ENCODE results near the gene MAP3K5. TPM values are rescaled to one million over a fixed set of nuclear protein-coding genes. Genes with fewer than 3 reads are reported as not detected.
A peak's percentile ranks its signal among the peaks of the same experiment; 100 is the strongest.

Gene MAP3K5
- polyA plus RNA-seq, 1 donor: 7.4 TPM

DNA sequence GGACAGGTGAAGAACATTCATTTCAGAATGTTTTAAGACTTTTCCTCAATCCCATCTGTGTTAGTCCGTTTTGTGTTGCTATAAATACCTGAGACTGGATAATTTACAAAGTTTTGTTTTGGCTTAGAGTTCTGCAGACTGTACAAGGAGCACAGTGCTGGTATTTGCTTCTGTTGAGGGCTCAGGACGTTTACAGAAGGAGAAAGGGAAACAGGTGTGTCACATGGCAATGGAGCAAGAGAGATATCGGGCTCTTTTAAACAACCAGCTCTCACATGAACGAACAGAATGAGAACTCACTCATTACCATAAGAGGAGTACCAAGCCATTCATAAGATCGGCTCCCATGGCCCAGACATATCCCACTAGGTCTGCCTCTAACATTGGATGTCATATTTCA lies 258.8 kb downstream of the MAP3K5 start:
- Histone ChIP-seq H3K36me3 (ENCODE audit: control insufficient read depth, insufficient read depth, low read length) (no peaks in the 10 kb centered on the region), H3K9me3 (ENCODE audit: control insufficient read depth, low read depth, low read length) (no peaks in the 10 kb centered on the region), H3K4me1 (ENCODE audit: control insufficient read depth, insufficient read depth, low read length) (no peaks in the 10 kb centered on the region), H3K27ac (ENCODE audit: low read length) (no peak overlapping the region), H3K27me3 (ENCODE audit: control insufficient read depth, insufficient read depth, low read length) (no peaks in the 10 kb centered on the region), H3K4me3 (ENCODE audit: low read length) (no peak overlapping the region)
- WGBS (ENCODE audit: insufficient coverage, low lambda C conversion rate): no CpG with 5 or more reads among the region's 5 CpGs
- DNase-seq: no peak

DNA sequence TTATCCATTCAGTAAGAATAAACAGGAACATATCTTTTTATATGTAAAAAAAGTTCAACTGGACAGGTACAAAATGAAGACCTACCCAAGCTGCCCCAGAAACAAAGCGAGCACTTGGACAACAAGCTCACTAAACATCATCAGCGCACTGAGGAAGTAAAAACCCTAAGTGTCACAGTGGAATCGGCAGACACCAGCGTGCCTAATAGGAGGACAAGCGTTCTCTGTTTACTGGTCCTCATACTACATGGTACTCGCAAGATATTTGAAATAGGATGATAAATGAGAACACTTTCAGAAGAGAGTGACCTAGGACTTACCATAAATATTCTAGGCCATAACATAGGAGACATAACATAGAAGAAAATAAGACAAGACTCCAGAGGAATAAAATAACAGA lies 260.2 kb downstream of the MAP3K5 start:
- H3K4me1 ChIP-seq (ENCODE audit: control insufficient read depth, insufficient read depth, low read length): no peaks in the 10 kb centered on the region
- DNase-seq: no peak
- 100% methylated on average over 1 of the region's 6 CpGs for WGBS (ENCODE audit: insufficient coverage, low lambda C conversion rate)
- H3K36me3 ChIP-seq (ENCODE audit: control insufficient read depth, insufficient read depth, low read length): no peaks in the 10 kb centered on the region
- H3K4me3 ChIP-seq (ENCODE audit: low read length): no peak overlapping the region
- H3K27me3 ChIP-seq (ENCODE audit: control insufficient read depth, insufficient read depth, low read length): no peaks in the 10 kb centered on the region
- H3K27ac ChIP-seq (ENCODE audit: low read length): no peak overlapping the region
- no peaks in the 10 kb centered on the region for H3K9me3 ChIP-seq (ENCODE audit: control insufficient read depth, low read depth, low read length)

DNA sequence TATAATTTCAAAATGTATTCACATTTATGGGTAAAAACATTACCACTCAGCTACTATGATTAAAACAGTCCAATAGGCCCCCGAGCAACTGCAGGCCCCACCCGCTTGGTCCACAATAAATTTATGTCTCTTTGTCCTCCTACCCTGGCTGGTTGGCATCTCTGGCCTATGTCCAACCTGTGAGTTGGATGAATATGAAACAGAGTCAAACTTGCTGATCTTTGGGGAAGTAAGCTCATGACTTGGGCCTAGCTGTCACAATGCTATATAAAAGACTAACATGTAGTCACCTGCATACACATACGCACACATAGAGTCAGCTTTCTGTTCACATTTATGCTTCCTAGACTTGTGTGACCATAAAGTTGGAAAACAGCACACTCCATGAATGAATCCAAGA lies 262.6 kb downstream of the MAP3K5 start:
- no peaks in the 10 kb centered on the region for H3K9me3 ChIP-seq (ENCODE audit: control insufficient read depth, low read depth, low read length)
- H3K36me3 ChIP-seq (ENCODE audit: control insufficient read depth, insufficient read depth, low read length): no peaks in the 10 kb centered on the region
- DNase-seq: no peak
- WGBS (ENCODE audit: insufficient coverage, low lambda C conversion rate): no CpG with 5 or more reads among the region's 3 CpGs
- no peaks in the 10 kb centered on the region for H3K27me3 ChIP-seq (ENCODE audit: control insufficient read depth, insufficient read depth, low read length)
- H3K27ac ChIP-seq (ENCODE audit: low read length): no peak overlapping the region
- H3K4me3 ChIP-seq (ENCODE audit: low read length): no peak overlapping the region
- no peaks in the 10 kb centered on the region for H3K4me1 ChIP-seq (ENCODE audit: control insufficient read depth, insufficient read depth, low read length)

DNA sequence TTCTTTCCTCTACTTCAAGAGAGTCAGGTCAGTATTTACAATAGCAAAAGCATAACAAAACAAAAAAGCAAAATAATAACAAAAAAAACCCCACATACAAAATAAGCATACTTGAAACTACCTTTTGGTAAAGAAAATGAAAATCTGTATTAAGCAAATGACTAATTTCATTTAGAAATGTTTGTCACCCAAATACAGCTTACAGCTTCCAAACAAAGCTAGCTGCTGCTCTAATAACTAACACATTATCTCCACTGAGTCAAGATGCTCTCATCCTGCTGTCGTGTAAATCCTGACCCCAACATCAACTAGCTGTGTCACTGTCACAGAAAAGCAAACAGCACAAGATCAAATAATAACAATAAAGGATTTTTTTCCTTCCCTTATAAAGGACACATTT lies 263.8 kb downstream of the MAP3K5 start:
- Histone ChIP-seq H3K27me3 (ENCODE audit: control insufficient read depth, insufficient read depth, low read length) (no peaks in the 10 kb centered on the region), H3K27ac (ENCODE audit: low read length) (no peak overlapping the region), H3K4me3 (ENCODE audit: low read length) (no peak overlapping the region), H3K36me3 (ENCODE audit: control insufficient read depth, insufficient read depth, low read length) (no peaks in the 10 kb centered on the region), H3K4me1 (ENCODE audit: control insufficient read depth, insufficient read depth, low read length) (no peaks in the 10 kb centered on the region), H3K9me3 (ENCODE audit: control insufficient read depth, low read depth, low read length) (no peaks in the 10 kb centered on the region)
- WGBS (ENCODE audit: insufficient coverage, low lambda C conversion rate): 43% methylated on average over 1 of the region's 1 CpG
- no peak for DNase-seq

DNA sequence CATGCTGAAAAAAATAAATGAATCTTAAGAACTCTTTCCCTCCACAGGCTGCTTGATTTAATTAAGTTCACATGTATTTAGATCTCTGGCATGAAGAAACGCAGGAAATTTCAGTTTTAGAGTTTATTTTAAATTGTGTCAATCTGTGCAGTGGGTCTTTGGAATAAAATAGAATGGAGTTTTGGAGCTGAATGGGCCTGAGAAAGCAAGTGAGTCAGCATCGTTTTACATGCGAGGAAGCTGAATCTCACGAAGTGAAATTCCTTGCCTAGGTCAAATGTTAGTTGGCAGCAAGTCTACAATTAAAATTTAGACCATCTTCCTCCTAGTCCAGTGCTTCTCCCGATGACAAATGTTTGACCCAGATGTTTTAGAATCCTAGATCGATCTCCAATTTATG lies 264.4 kb downstream of the MAP3K5 start:
- H3K27me3 ChIP-seq (ENCODE audit: control insufficient read depth, insufficient read depth, low read length): no peaks in the 10 kb centered on the region
- 100% methylated on average over 1 of the region's 6 CpGs for WGBS (ENCODE audit: insufficient coverage, low lambda C conversion rate)
- H3K27ac ChIP-seq (ENCODE audit: low read length): no peak overlapping the region
- no peaks in the 10 kb centered on the region for H3K4me1 ChIP-seq (ENCODE audit: control insufficient read depth, insufficient read depth, low read length)
- DNase-seq: no peak
- H3K9me3 ChIP-seq (ENCODE audit: control insufficient read depth, low read depth, low read length): no peaks in the 10 kb centered on the region
- no peak overlapping the region for H3K4me3 ChIP-seq (ENCODE audit: low read length)
- no peaks in the 10 kb centered on the region for H3K36me3 ChIP-seq (ENCODE audit: control insufficient read depth, insufficient read depth, low read length)

DNA sequence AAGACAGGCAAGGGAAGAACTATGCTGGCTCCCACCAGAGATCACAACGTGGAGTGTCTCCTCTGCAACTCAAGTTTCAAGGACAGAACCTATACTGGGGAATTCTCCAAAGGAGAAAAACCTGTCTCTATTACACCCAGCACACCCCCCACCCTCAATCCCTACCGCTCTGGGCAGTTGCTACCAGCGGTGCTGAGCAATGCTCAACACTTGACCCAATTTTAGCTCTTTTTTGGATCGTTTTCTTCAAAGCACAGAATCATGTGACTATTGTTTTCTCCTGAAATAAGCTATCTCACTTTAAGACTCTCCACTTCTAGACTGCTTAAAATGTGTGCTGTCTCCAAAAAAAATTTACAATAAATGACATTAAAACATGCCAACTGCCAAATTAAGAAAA lies 265.3 kb downstream of the MAP3K5 start:
- DNase-seq: no peak
- Histone ChIP-seq H3K4me1 (ENCODE audit: control insufficient read depth, insufficient read depth, low read length) (peaks cover 1% of the 10 kb centered on the region), H3K27me3 (ENCODE audit: control insufficient read depth, insufficient read depth, low read length) (no peaks in the 10 kb centered on the region), H3K36me3 (ENCODE audit: control insufficient read depth, insufficient read depth, low read length) (no peaks in the 10 kb centered on the region), H3K27ac (ENCODE audit: low read length) (no peak overlapping the region), H3K9me3 (ENCODE audit: control insufficient read depth, low read depth, low read length) (no peaks in the 10 kb centered on the region), H3K4me3 (ENCODE audit: low read length) (no peak overlapping the region)
- 14% methylated on average over 1 of the region's 4 CpGs for WGBS (ENCODE audit: insufficient coverage, low lambda C conversion rate)

DNA sequence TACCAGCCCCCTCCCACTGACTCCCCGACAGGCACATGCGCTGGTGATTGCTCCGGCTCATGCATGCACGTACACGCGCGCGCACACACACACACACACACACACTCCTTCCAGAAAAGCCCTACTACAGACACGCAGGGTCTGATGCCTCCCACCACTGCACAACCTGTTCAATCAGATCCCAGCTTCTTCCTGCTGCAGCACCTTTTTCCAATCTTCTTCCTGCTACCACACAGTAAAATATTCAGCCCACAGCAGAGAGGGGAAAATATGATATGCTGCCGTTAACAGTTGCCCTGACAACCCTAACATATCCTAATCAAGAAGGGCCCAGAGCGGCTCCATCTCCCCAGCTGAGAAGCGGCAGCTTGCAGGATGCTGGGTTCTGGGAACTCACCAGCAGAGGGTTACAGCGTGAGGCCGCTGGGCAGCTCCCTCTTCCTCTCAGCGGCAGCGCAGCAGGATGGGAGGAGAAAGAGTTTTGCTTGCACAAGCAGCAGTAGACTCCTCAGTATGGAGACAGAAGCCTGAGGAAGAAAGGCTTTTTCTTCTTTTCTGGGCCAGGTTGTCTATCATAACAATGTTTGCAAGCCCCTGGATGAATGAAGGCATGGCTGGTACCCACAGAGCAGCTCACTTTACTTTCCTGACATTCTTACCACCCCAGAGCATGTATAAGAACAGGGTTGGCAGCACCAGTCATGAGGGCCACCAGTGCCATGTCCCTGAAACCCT lies 265.9 kb downstream of the MAP3K5 start:
- WGBS (ENCODE audit: insufficient coverage, low lambda C conversion rate): no CpG with 5 or more reads among the region's 16 CpGs
- no peak overlapping the region for H3K4me3 ChIP-seq (ENCODE audit: low read length)
- peaks cover 5% of the 10 kb centered on the region for H3K4me1 ChIP-seq (ENCODE audit: control insufficient read depth, insufficient read depth, low read length)
- DNase-seq: peak in 1 of 2 donors; percentile 46
- no peak overlapping the region for H3K27ac ChIP-seq (ENCODE audit: low read length)
- H3K9me3 ChIP-seq (ENCODE audit: control insufficient read depth, low read depth, low read length): no peaks in the 10 kb centered on the region
- H3K27me3 ChIP-seq (ENCODE audit: control insufficient read depth, insufficient read depth, low read length): no peaks in the 10 kb centered on the region
- H3K36me3 ChIP-seq (ENCODE audit: control insufficient read depth, insufficient read depth, low read length): no peaks in the 10 kb centered on the region

DNA sequence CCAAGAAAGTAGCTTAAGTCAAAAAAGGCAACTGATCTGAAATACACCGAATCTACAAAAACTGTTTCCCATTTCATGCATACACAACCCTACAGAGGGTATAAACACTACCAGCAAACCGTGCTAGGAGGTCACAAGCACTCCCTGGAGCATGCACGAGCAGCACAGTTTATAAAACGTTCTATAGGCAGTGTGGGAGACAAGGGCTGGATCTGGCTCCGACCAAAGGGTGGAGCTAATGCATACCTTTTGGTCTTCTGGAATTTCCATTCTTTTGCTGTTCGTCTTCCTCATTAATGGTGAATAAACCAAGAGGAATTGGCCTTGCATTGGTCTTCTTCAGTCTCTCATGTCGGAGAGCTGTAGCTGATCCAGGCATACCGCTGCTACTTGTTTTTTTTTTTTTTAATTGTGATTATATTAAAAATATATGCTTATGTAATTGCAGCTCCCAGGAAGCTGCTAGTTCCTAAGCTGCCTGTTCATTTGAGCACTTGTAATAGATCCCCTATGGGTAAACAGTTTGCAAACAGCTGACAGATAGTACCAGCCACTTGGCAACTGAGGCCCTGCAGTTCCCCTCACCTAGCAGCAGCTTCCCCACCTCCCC lies 266.6 kb downstream of the MAP3K5 start:
- H3K27me3 ChIP-seq (ENCODE audit: control insufficient read depth, insufficient read depth, low read length): no peaks in the 10 kb centered on the region
- WGBS (ENCODE audit: insufficient coverage, low lambda C conversion rate): 80% methylated on average over 2 of the region's 8 CpGs
- no peak overlapping the region for H3K27ac ChIP-seq (ENCODE audit: low read length)

DNA sequence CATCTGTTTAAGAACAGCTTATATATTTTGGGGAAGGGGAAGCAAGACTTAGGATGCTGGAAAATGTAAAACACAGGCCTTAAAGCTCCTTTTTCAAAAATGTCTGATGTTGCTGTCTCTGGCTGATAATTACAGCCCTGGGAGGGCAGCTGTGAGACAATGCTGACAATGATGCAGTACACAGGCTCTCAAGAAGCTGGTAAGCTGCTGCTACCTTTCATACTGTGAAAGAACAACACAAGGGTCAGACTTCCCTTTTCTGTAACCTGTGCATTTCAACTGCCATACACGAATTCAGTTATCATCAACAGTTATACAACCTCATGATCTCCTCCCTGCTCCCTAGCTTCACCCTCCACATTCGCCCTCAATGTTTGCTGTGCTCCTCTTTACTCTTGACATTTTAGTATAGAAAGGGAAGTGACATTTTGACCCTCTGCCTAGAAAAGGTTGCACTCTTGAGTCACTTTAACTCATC lies 267.3 kb downstream of the MAP3K5 start:
- WGBS (ENCODE audit: insufficient coverage, low lambda C conversion rate): 60% methylated on average over 1 of the region's 2 CpGs
- H3K36me3 ChIP-seq (ENCODE audit: control insufficient read depth, insufficient read depth, low read length): peaks cover 2% of the 10 kb centered on the region
- no peak for DNase-seq

More for the DNA sequence above, 266.6 kb downstream of the MAP3K5 start:
- DNase-seq: no peak
- Histone ChIP-seq H3K36me3 (ENCODE audit: control insufficient read depth, insufficient read depth, low read length) (no peaks in the 10 kb centered on the region), H3K4me1 (ENCODE audit: control insufficient read depth, insufficient read depth, low read length) (peaks cover 10% of the 10 kb centered on the region), H3K4me3 (ENCODE audit: low read length) (no peak overlapping the region), H3K9me3 (ENCODE audit: control insufficient read depth, low read depth, low read length) (no peaks in the 10 kb centered on the region)

DNA sequence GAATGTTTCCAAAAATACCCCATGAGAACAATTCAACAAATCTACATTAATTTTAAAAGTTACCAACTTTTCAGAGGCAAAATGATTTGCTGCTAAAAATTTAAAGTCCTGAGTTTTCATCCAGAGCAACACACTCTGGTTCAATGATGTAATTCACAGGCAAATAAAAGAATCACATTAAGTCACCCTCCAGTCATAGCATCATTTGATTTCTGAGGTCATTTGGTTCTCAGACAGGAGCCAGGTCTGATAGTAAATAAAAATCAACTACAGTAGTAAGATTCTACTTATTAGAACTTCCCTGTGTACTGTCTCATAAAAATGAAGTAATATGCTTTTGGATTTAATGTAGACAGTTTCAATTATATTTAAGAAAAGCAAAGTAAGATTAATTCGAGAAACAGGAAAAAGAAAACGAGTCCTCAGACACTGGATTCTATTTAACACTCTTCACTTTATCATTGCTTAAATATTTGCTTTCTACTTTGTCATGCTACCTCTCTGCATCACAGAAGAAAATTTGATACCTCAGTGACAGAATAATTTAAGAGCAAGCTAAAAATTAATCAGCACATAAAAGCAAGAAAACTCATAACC lies 267.8 kb downstream of the MAP3K5 start:
- WGBS (ENCODE audit: insufficient coverage, low lambda C conversion rate): 50% methylated on average over 2 of the region's 2 CpGs
- H3K4me3 ChIP-seq (ENCODE audit: low read length): no peak overlapping the region

More for the DNA sequence above, 267.3 kb downstream of the MAP3K5 start:
- H3K27me3 ChIP-seq (ENCODE audit: control insufficient read depth, insufficient read depth, low read length): no peaks in the 10 kb centered on the region
- H3K4me3 ChIP-seq (ENCODE audit: low read length): no peak overlapping the region
- H3K9me3 ChIP-seq (ENCODE audit: control insufficient read depth, low read depth, low read length): no peaks in the 10 kb centered on the region
- peaks cover 13% of the 10 kb centered on the region for H3K4me1 ChIP-seq (ENCODE audit: control insufficient read depth, insufficient read depth, low read length)
- no peak overlapping the region for H3K27ac ChIP-seq (ENCODE audit: low read length)

More for the DNA sequence above, 267.8 kb downstream of the MAP3K5 start:
- no peaks in the 10 kb centered on the region for H3K9me3 ChIP-seq (ENCODE audit: control insufficient read depth, low read depth, low read length)
- no peak overlapping the region for H3K27ac ChIP-seq (ENCODE audit: low read length)
- H3K27me3 ChIP-seq (ENCODE audit: control insufficient read depth, insufficient read depth, low read length): no peaks in the 10 kb centered on the region
- DNase-seq: no peak
- peaks cover 17% of the 10 kb centered on the region for H3K4me1 ChIP-seq (ENCODE audit: control insufficient read depth, insufficient read depth, low read length)
- H3K36me3 ChIP-seq (ENCODE audit: control insufficient read depth, insufficient read depth, low read length): peaks cover 2% of the 10 kb centered on the region
